Stimulated activated CD8-positive, alpha-beta memory T cell treated with anti-CD3 and anti-CD28 coated beads, Interleukin-4, amount 100 ng/mL, for 48 hours (primary cell): ENCODE data around the gene VPS35L.
"Not testable (repeated sequence)": the region's sequence is repeated elsewhere in the genome, so short reads cannot be mapped to it uniquely, and the experiment has no call there.

Experiments
- DNase-seq: peaks from one replicate; pipeline ENCODE4 v3.0.0-alpha.2; 2020

Gene VPS35L

DNA sequence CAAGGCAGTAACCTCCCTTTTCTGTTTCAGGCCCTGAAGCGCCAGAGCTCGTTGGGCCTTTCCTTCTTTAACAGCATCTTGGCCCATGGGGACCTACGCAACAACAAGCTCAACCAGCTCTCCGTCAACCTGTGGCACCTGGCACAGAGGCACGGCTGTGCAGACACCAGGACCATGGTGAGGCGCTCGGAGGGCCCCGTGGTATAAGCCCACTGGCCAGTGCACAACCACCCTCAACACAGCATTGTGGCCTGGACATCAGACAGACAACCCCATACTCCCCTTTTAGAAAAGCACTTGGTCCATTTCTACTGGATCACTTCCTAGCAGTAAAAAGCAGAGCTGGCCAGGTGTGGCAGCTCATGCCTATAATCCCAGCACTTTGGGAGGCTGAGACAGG is 144.0 kb downstream of the VPS35L start:
- no peak for DNase-seq

DNA sequence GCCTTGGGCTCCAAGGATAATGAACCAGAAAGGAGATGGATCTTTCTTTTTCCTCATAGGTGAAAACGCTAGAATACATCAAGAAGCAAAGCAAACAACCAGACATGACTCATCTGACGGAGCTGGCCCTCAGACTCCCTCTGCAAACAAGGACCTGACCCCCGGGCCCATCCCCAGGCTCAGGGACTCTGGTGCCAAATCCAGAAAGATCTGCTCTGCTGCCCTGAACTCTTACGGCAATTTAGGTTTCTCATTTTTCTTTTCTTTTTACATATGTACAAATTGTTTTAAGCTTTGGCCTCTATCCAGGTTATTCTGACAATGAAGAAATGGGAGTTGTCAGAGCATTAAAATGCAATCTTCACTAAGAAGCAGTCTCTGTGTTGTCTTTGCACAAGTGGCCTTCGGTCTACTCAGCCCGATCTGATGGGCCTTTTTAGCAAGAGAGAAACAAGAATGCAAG is 144.8 kb downstream of the VPS35L start:
- no peak for DNase-seq

DNA sequence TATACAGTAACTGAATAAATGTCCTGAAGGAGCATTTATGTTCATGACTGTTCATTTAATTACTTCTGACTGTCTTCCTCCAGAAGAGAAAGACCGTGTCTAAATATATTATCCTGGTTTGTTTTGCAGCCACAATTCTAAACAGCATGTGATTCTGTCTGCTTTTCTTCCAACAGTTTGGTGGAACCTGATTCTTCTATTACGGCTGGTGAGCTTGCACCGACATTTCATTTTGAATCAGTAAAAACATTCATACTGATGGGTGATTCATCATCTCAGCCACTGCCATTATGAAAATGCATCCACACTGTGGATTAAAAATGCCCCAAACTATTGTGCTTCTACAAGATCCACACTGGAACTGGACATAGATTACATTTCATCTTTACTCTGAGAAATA is 145.6 kb downstream of the VPS35L start:
- no peak for DNase-seq

DNA sequence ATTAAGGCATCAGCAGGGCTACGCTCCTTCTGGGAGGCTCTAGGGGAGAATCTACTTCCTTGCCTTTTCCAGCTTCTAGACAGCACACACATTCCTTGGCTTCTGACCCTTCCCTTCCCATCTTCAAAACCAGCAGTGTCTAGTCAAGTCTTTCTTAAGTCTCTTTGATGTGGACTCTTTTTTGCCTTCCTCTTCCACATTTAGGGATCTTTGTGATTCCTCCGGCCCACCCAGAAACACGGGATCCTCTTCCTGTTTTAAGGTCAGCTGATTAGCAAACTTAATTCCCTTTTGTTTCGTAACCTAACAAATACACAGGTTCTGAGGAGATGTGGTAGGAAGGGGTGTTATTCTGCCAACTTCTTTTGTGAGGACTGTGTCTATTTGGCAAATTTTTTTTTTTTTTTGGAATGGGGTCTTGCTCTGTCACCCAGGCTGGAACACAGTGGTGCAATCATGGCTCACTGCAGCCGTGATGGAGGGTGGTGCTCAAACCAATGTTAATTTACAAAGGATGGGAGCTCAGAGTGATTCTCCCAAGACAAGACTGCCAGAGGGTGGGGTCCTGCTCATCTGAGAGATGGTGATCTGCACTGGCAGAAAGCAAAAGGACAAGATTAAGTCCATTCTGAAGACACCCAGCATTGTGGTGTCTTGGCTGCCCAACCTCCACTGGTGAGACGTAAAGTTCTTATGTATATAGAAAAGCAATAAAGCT is 147.8 kb downstream of the VPS35L start:
- no peak for DNase-seq

DNA sequence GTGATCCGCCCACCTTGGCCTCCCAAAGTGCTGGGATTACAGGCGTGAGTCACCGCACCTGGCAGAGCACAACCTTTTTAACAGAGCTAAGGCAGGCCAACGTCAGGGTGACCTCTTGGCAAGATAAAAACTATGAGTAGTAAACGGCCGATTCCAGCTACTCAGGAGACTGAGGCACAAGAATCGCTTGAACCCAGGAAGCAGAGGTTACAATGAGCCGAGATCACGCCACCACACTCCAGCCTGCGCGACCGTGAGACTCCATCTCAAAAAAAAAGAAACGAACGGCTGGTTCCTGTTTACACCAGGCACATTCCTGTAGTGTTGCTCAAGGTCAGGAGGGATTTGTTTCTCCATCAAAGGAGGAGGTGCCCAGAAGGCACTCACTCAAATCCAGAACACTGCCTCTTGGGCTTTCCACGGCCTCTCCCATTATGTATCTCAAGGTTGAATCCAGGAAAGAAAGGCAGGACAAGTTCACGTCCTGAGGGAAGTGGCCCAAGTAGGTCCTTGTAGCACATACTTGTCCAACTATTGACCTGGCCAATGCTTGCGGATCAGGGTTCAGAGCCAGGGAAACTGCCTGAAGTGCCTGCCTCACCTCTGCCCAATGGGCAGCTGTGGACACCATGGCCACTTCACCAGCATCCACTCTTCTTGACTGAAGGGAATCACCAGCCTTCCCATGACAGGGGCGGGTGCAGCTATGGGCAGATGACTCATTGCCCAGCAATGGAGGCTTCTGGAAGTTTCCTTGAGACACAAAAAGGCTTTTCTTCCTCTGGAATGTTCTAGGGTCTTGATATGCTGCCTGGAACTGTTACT is 149.0 kb downstream of the VPS35L start:
- DNase-seq: no peak

DNA sequence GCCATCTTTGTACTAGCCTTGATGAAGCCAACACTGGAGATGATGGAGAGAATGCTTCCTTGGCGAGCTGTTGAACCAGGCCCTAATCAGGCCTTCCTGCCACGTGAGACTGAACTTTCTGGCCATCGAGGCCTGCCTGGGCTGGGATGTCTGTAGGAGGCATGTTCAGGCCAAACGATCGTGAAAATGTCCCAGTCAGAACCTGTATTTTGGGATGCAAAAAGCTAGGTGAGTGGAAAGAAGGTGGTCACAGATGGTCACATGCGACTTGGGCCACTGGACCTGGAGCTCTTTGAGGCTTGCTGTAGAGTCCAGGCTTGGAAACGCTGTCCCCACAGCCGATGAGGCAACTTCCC is 149.6 kb downstream of the VPS35L start:
- no peak for DNase-seq

DNA sequence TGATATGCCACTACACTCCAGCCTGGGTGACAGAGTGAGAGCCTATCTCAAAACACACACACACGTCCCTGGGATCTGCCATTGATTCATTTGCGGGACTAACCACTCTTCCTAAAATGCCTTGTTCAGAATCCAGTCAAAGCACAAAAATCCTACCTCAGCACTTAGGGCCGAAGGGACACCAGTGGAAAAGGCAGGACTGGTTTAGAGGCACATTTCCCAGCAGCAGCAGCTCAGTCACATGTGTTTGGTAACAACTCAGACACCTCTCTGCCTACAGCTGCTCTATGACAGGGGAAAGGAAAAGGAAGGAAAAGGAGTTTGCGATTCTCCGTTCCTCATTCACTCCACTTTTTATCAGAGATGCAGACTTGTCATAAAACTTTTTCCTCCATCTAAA is 150.3 kb downstream of the VPS35L start:
- no peak for DNase-seq

DNA sequence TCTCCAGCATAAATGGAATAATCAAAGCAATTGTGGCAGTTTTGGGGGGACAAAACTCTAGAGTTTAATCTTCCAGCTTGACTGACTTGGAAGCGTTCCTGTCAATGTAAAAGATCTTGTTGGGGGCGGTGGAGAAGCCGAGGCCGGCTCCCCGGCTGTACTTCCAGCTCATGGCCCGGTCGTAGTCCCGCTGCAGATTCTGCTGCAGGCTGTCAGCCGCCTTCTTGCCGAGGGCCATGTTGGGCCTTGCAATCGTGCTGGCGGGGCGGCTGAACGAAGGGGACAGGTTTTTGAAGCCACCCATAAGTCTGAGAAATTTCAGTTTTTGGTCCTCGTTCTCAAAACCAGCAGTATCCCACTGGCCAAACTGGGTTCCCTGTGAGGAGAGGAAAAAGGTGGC is 151.3 kb downstream of the VPS35L start:
- DNase-seq: no peak

DNA sequence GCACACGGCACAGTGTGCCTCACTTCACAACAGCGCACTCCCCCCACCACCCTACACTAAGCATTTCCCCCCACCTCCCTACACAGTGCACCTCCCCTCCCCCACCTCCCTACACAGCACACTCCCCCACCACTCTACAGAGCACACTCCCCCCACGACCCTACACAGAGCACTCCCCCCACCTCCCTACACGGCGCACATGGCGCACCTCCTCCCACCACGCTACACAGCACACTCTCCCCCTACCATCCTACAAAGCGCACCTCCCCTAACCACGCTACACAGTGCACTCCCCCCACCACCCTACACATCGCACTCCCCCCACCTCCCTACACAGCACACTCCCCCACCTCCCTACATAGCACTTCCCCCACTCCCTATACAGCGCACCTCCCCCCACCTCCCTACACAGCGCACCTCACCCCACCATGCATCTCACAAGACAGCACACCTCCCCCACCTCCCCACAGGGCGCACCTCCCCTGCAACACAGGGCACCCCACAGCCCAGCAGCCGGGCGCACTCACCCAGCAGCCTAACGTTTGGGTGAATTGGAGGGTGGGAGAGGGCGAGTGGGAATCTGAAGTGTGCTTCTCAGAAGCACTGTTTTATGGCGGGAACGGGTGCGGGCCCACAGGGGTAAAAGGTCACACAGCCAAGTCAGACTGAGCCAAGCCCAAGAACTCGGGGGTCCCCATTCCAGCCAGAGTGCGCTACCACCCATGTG is 152.2 kb downstream of the VPS35L start:
- no peak for DNase-seq

DNA sequence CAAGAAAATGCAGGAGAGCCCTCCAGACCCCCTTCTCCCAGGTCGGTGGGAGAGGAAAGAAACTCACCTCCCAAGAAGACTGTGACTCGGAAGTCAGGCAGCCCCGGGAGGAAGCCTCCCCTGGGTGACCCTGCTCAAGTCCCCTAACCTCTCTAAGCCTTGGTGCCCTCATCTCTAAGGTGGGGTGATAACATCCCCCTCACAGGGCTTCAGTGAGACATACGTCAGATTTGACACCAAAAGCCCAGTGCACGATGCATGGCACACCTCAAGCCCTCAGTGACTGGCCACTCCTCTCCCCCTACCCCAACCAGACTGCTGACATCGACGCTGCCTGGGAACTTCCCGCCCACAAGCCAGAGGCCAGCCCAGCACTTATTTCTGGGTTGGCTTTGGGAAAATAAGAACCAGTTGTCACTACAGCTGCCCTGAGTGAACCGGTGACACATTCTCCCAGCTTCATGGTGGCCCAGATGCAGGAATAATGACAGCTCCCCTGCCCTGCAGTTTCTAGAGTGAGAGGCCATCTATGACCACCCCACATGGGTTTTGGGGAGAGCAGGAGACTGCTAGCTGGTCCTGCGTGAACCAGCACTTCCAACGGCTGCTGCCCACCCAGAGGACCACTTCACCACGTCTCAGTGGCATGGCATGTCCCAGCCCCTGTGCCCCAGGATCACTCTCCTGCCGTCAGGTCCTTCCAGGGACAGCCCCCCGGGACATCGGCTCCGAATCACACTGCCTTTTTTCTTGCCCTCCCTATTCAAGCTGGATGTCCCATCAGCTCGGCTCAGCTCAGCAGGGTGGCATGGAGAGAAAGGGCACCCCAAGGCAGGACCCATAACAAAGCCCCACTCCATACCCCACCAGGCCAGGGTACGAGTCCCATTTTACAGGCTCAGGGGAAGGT is 153.0 kb downstream of the VPS35L start:
- no peak for DNase-seq

DNA sequence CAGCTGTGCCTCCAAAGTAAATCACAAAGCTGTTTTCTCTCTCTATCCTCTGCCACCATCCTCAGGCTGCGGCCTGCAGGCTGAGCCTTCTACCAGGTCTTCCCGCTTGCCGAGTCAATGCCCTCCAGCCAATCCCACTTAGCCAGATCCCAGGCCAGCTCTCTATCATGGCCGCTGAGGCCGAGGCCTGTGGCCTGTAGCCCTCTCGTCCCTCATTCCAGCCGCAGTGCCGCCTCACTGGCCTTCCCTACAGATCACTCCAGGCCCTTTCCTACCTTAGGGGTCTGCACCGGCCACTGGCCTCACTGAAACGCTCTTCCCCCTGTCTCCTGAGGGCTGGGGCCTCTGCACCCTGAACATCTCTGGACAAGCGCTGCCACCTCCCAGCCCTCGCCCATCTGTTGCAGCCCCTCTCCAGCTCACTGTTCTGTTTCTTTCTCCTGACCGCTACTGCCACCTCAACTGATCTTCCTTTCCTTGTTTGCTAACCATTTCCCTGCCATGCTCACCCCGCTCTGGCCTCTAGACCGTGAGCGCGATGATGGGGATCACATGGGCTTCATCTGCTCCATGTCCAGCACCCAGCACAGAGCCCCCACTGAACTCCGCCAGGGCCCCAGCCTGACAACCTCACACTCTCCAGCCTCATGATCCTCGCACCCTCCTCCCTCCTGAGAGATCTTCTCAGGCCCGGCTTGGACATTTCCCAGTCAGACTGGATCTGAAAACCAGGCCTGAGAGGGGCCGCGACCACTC is 154.1 kb downstream of the VPS35L start:
- no peak for DNase-seq

DNA sequence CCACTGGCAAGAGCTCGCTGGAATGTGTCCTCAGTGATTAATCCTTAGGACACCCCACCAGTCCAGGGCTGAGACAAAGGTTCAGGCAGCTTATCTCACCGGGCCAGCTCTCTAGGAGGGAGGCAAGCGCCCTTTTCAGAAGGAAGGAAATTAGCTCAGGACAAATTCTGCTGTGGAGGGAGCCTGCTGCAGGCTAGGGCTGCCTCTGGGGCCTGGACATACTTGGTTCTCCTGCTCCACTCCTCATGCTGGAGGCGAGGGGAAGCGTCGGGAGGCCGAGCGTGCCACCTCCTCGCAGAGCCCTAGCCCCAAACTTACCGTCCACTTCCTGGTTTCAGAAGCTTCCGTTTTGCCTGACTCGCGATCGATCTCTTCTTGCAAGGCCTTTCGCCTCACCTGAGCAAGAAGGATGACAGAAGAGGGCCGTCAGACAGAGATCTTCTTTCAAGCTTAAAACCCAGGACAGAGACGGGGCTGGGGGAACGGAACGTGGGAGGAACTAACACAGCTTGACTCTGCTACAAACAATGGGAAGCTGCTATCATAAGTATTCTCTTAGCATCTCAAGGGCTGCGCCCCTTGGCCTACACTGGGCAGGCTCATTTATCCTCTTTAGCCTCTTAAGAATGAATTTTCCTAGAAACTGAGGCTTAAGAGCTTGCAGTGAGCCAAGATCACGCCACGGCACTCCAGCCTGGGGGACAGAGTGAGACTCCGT is 154.8 kb downstream of the VPS35L start:
- DNase-seq: no peak

DNA sequence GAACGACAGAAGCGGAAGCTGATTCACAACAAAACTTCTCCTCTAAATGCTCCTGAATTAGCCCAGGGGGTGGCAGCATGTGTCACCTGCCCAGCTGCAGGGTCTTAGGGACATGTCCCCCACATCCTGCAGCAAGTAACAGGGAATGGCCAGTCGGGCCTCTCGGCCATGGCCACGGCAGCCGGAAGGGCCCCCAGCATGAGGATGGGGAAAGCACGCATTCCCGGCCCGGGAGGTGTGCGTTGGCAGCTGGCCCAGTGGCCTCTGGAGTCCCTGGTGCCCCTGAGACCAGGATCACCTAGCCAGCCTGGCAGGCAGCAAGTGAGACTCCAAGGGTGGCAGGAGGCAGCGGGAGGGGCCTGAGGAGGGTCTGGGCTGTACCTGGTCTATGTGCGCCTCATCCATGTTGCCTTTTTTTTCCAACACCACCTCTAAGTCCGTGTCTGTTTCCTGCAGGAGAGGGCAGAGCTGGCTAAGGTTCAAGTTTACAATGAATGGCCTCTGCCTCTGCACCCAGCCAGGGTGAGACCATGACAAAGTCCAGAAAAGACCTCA is 155.6 kb downstream of the VPS35L start:
- DNase-seq: no peak

DNA sequence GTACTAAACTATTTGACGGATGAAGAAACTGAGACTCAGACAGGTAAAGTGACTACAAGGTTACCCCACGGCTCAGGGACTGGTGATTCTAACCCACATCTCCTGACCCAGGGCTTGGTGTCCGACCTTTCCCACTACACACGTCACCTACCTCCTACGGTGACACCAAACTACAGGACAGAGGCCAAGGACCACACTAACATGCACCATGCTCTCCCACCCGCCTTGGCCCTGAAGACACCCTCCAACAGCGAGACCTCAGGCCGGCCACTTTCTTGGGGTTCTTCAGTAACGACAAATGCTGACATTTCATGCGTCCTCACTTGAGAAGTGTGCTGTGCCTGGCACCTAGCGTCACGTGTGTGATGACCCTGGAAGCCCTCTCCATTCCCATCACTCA is 156.1 kb downstream of the VPS35L start:
- no peak for DNase-seq

DNA sequence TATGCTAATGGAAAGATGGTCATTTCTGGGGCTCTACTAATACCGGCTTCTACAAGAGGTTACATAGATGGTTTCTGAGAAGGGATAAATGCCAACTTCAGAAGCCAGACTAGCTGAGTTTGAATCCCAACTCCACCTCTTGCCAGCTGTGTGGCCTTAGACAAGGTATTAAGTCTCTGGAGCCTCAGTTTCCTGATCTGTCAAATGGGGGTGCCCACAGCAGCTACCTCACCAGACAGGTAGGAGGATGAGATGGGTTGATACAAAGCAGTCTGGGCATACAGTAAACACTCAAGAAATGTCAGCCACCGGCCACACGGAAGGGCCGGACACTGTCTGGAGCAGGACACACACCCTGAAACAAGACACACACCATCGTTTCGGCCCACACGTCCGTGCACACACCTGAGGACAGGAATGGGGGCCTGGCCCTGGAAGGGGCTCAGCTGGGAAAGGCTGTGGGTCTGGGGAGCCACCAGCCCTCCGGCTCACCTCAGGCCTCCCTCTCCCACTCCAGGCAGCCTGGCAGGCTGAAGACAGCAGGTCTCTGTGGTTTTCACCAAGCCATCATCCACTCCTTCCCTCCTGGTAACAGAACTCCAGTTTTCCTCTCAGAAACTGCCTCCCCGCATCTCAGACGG is 157.0 kb downstream of the VPS35L start:
- no peak for DNase-seq

DNA sequence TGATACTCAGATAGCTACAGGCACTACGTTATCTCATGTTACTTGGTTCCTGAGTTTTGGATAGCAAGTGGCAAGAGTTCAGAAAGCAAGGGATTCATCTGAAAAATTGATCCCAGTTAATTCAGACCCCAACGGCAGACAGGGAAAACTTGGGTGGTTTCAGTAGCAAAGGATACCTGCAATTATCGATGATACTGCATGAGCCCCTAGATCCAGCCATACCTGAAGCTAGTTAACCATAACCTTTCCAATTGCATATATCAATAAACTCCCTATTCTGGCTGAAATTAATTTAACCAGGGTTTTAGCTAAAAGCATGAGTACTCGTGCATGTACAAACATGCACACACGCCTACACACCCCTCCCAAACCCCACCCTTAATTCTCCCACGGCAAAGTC is 158.2 kb downstream of the VPS35L start:
- DNase-seq: no peak

DNA sequence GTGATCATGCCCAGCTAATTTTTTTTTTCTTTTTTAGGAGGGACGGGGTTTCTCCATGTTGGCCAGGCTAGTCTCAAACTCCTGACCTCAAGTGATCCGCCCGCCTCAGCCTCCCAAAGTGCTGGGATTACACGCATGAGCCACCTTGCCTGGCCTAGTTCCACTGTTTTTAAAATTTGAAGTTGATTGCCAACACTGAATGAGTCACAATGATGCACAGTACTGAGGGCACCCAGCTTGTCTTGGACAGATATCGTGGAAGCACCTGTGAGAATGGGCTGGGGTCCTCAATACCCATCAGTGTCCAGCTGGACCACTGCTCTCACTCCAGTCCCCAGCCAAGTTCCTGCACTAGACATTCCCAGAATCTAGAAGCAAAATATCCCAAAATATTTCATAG is 160.1 kb downstream of the VPS35L start:
- DNase-seq: no peak

DNA sequence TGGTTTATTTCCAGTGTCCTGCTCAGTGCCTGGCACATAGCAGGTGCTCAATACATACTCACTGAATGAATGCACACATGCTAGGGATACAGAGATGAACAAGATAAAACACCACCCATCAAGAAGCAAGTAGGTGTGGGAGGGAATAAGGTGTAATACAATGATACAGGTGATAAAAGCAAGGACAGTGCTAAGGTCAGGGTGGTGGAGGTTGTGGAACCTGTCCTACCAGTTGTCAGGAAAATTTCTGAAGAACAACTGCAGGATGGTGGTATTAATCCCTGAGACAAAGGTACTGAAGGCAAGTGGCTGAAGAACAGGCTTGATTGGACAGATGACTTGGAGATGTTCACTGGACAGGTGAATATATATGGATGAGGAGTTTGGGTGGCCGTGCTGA is 160.7 kb downstream of the VPS35L start:
- no peak for DNase-seq

DNA sequence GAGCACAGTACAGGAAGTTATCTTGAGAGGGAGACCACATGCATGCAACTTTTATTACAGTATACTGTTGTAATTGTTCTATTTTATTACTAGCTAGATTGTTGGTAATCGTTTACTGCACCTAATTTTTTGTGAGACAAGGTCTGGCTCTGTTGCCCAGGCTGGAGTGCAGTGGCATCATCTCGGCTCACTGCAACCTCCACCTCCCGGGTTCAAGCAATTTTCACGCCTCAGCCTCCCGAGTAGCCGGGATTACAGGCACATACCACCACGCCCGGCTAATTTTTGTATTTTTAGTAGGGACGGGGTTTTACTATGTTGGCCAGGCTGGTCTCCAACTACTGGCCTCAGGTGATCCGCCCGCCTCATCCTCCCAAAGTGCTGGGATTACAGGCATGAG is 161.2 kb downstream of the VPS35L start:
- not testable (repeated sequence) for DNase-seq

DNA sequence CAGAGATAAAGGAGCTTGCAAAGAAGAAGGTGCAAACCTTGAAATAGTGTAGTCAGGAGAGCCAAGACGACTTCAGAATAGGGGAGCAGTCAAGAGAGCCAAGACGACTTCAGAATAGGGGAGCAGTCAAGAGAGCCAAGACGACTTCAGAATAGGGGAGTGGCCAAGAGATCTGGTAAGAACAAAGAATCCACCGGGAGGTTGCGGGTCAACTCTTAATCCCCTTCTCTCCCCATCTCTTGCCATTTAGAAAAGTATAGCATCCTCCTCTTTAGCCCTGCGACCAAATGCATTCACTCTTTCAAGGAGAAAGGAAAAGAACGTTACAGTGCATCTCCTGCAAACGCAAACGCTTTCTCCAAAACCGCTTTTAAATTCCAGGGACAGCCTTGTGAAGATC is 161.8 kb downstream of the VPS35L start:
- no peak for DNase-seq
